Activated naive CD8-positive, alpha-beta T cell treated with anti-CD3 and anti-CD28 coated beads, Interleukin-2, amount 10 ng/mL, durations not matched to agents 7 days and 5 days (primary cell): ENCODE results near the gene AKAP14. TPM values are rescaled to one million over a fixed set of nuclear protein-coding genes. Genes with fewer than 3 reads are reported as not detected.
"Not testable (repeated sequence)": the region's sequence is repeated elsewhere in the genome, so short reads cannot be mapped to it uniquely, and the experiment has no call there.

ENCODE experiments used
- ATAC-seq: fragments of 150-1000 bp; cut with Tn5 transposase; one replicate; pipeline ENCODE4 v1.10.0; 2021; ENCODE audit warnings: low read depth, moderate library complexity
- POLR2A ChIA-PET: fragments of 350-600 bp; sonication (Branson Sonifier 250); formaldehyde crosslinking; loops from one replicate; lab custom pipeline; 2021; ENCODE audit warnings: antibody characterized with exemption; lab: Charles Lee
- DNase-seq: peaks from one replicate; pipeline ENCODE4 v3.0.0; 2021
- H3K27ac Mint-ChIP-seq: one replicate; pipeline ENCODE4 v1.8.0; 2022; ENCODE audit warnings: mild to moderate bottlenecking, mixed read lengths
- H3K27me3 Mint-ChIP-seq: one replicate; pipeline ENCODE4 v1.8.0; 2022; ENCODE audit warnings: mild to moderate bottlenecking, moderate library complexity, mixed read lengths
- H3K36me3 Mint-ChIP-seq: one replicate; pipeline ENCODE4 v1.8.0; 2021; ENCODE audit warnings: mild to moderate bottlenecking, mixed read lengths
- H3K4me1 Mint-ChIP-seq: one replicate; pipeline ENCODE4 v1.8.0; 2021; ENCODE audit warnings: mixed read lengths
- H3K4me3 Mint-ChIP-seq: one replicate; pipeline ENCODE4 v1.8.0; 2022; ENCODE audit warnings: mild to moderate bottlenecking, moderate library complexity, mixed read lengths
- H3K9me3 Mint-ChIP-seq: one replicate; pipeline ENCODE4 v1.8.0; 2021; ENCODE audit warnings: mixed read lengths
- total RNA-seq, 2 experiments: library from RNA; stranded (reverse); gene quantifications; one replicate each; pipeline ENCODE4 v1.2.3, GENCODE V29; 2021

Gene AKAP14
- total RNA-seq, 2 experiments from 2014 or later = not detected

DNA sequence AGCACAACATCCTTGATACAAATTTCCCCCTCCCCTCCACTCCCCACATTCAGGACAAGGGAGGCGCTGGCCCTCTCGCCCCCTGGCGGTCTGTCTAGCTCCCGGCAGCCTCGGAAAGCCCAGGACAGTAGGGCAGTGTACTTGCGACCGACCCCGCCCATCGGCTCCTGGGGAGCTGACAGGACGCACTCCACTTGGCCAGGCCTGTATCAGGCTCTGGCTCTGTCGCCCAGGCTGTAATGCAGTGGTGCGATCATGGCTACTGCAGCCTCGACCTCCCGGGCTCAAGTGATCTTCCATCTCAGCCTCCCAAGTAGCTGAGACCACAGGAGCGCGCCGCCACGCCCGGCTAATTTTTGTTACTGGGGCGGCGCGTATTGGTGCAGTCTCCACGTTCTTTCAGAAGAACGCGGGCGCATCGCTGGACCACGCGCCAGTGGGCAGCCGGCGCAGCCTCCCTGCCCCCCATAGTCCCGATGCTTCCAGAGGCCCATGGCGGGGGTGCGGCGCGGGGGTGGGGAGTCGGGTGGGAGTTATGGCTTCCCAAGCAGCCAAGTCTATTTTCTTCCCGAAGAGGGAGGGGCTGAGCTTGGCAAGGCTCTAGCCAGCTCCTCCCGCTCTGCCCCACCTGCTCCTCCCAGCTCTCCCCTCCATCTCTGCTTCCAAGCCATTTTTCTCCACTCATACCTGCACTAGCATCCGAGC lies 7.8 kb upstream of the AKAP14 start:
- Mint-ChIP-seq H3K27me3 (no peaks in the 10 kb centered on the region), H3K27ac (no peak overlapping the region), H3K4me3 (peak overlapping the region; percentile 52), H3K9me3 (no peaks in the 10 kb centered on the region), H3K4me1 (peaks cover 6% of the 10 kb centered on the region), H3K36me3 (no peaks in the 10 kb centered on the region)
- DNase-seq (peak; percentile 64), ATAC-seq (peak; percentile 61)
- POLR2A ChIA-PET = interaction anchor here (0.6 to 2.1 kb wide), 3 partner anchors 17 to 492 kb away, joined by 4 to 12 read pairs (median 5); partner anchors contain the start of gene RPL39

DNA sequence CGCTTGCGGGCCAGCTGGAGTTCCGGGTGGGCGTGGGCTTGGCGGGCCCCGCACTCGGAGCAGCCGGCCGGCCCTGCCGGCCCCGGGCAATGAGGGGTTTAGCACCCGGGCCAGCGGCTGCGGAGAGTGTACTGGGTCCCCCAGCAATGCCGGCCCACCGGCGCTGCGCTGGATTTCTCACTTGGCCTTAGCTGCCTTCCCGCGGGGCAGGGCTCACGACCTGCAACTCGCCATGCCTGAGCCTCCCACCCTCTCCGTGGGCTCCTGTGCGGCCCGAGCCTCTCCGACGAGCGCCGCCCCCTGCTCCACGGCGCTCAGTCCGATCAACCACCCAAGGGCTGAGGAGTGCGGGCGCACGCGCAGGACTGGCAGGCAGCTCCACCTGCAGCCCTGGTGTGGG lies 5.1 kb upstream of the AKAP14 start:
- H3K27me3 Mint-ChIP-seq, POLR2A ChIA-PET, DNase-seq, H3K4me1 Mint-ChIP-seq, H3K27ac Mint-ChIP-seq, H3K36me3 Mint-ChIP-seq, H3K4me3 Mint-ChIP-seq, H3K9me3 Mint-ChIP-seq, ATAC-seq: not testable (repeated sequence)

DNA sequence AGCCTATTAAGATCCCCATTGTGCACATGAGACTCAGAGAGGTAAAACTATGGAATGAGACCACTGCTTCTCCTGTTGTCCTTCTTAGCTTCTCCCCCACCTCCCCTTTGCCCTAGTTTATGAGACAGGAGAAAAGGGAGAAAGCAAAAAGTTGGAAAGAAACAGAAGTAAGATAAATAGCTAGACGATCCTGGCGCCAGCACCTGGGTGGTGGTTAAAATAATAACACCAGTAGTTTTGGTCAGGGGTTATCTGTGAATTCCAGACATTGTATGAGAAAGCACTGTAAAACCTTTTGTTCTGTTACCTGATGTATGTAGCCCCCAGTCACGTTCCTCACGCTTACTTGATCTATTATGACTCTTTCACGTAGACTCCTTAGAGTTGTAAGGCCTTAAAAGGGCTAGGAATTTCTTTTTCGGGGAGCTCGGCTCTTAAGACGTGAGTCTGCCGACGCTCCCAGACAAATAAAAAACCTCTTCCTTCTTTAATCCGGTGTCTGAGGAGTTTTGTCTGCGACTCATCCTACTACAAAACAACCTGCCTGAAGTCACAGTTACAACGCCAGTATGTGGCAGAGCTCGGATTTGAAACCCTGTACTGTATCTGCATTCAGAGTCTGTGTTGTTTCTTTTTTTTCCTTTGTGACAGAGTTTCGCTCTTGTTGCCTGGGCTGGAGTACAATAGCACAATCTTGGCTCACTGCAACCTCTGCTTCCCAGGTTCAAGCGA lies 3.6 kb upstream of the AKAP14 start:
- POLR2A ChIA-PET, DNase-seq, H3K4me1 Mint-ChIP-seq, H3K27ac Mint-ChIP-seq, H3K36me3 Mint-ChIP-seq, H3K4me3 Mint-ChIP-seq, H3K27me3 Mint-ChIP-seq, ATAC-seq, H3K9me3 Mint-ChIP-seq: not testable (repeated sequence)

DNA sequence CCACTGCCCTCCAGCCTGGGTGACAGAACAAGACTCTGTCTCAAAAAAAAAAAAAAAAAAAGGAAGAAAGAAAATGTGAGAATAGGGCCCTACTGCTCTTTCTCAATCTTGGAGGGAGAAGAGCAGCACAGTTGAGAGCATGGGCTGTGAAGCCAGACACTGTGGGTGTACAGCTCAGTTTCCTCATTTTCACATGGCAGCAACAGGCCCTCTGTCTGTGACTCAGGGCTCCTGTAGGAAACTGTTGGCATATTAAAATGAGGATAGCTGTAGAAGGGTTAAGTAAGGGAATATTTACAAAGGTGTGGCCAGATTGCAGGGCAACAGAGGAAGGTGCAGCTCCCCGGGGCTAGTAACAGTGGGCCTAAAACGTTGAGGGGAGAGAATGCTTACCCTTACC lies 3.4 kb downstream of the AKAP14 start:
- no peak for ATAC-seq
- H3K27me3 Mint-ChIP-seq = no peaks in the 10 kb centered on the region
- H3K36me3 Mint-ChIP-seq = no peaks in the 10 kb centered on the region
- POLR2A ChIA-PET = no interaction called here
- no peak overlapping the region for H3K4me3 Mint-ChIP-seq
- H3K4me1 Mint-ChIP-seq = peaks cover 5% of the 10 kb centered on the region
- no peaks in the 10 kb centered on the region for H3K9me3 Mint-ChIP-seq
- no peak overlapping the region for H3K27ac Mint-ChIP-seq
- DNase-seq = no peak

DNA sequence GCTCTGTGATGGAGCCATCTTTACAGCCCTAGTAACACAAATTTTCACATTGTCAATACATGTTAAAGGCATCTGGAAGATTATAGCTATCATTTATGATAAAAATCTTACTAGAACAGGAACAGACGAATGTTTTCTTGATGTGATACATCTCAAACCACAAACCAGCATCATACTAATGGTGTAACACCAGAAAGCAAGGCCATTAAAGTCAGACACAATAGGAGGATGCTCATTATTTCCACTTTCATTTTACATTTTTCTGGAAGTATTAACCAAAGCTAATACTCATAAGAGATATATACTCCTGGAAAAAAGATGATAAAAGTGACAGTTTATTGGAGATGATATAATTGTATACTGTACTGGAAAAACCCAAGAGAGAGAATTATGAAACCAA lies 5.3 kb downstream of the AKAP14 start:
- no peaks in the 10 kb centered on the region for H3K36me3 Mint-ChIP-seq
- H3K9me3 Mint-ChIP-seq = no peaks in the 10 kb centered on the region
- no peak for ATAC-seq
- POLR2A ChIA-PET = interaction anchor here (0.6 kb wide), 1 partner anchor 32 kb away, joined by 3 read pairs; no protein-coding TSS in a partner anchor
- DNase-seq = no peak
- no peak overlapping the region for H3K27ac Mint-ChIP-seq
- no peaks in the 10 kb centered on the region for H3K27me3 Mint-ChIP-seq
- no peak overlapping the region for H3K4me3 Mint-ChIP-seq
- H3K4me1 Mint-ChIP-seq = peaks cover 5% of the 10 kb centered on the region

GRCh38 chrX:119916310-119916709 lies 20.6 kb downstream of the AKAP14 start:
- no peak for ATAC-seq
- Mint-ChIP-seq H3K27me3 (no peaks in the 10 kb centered on the region), H3K4me1 (no peaks in the 10 kb centered on the region), H3K4me3 (no peak overlapping the region), H3K36me3 (peaks cover 2% of the 10 kb centered on the region), H3K9me3 (no peaks in the 10 kb centered on the region), H3K27ac (no peak overlapping the region)
- POLR2A ChIA-PET = no interaction called here
- no peak for DNase-seq

GRCh38 chrX:119917877-119918276 lies 22.2 kb downstream of the AKAP14 start:
- Mint-ChIP-seq H3K4me3 (no peak overlapping the region), H3K27ac (no peak overlapping the region), H3K9me3 (no peaks in the 10 kb centered on the region), H3K4me1 (no peaks in the 10 kb centered on the region), H3K27me3 (no peaks in the 10 kb centered on the region), H3K36me3 (peaks cover 2% of the 10 kb centered on the region)
- ATAC-seq (no peak), DNase-seq (no peak)
- POLR2A ChIA-PET = no interaction called here

- no peak overlapping the region for H3K4me3 Mint-ChIP-seq
- no peaks in the 10 kb centered on the region for H3K9me3 Mint-ChIP-seq
- ATAC-seq = no peak
- POLR2A ChIA-PET = no interaction called here
- H3K27me3 Mint-ChIP-seq = no peaks in the 10 kb centered on the region
- H3K4me1 Mint-ChIP-seq = no peaks in the 10 kb centered on the region
- H3K27ac Mint-ChIP-seq = no peak overlapping the region
- H3K36me3 Mint-ChIP-seq = peaks cover 2% of the 10 kb centered on the region
- DNase-seq = no peak
Measured at GRCh38 chrX:119919835-119920585, 24.3 kb downstream of the AKAP14 start.

DNA sequence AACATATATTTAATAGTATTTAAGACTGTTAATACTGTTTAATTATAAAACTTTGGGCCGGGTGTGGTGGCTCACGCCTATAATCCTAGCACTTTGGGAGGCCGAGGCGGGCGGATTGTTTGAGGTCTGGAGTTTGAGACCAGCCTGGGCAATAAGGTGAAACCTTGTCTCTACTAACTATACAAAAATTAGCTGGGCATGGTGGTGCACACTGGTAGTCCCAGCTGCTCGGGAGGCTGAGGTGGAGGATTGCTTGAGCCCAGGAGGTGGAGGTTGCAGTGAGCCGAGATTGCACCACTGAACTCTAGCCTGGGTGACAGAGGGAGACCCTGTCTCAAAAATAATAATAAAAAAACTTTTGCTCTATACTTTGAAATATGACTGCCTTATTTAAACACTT lies 26.7 kb downstream of the AKAP14 start:
- ATAC-seq, H3K9me3 Mint-ChIP-seq, H3K27ac Mint-ChIP-seq, H3K27me3 Mint-ChIP-seq, H3K4me3 Mint-ChIP-seq, DNase-seq, H3K4me1 Mint-ChIP-seq, POLR2A ChIA-PET, H3K36me3 Mint-ChIP-seq: not testable (repeated sequence)

GRCh38 chrX:119935215-119935874 lies 39.7 kb downstream of the AKAP14 start:
- POLR2A ChIA-PET = no interaction called here
- H3K4me1 Mint-ChIP-seq = no peaks in the 10 kb centered on the region

DNA sequence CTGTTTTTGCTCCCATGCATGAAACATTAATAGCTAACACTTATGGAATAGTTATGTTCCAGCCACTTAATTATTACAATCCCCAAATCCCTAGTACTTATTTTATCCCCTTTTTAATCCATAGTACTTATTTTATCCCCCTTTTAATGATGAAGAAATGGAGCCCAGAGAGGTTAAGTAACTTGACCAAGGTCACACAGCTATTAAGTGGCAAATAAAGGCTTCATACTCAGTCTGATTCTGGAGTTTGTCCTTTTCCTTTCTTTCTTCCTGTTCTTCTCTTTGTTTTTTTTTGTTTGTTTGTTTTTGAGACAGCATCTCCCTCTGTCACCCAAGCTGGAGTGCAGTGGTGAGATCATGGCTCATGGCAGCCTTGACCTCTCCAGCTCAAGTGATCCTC lies 45.6 kb downstream of the AKAP14 start:
- DNase-seq (no peak), ATAC-seq (no peak)
- no peaks in the 10 kb centered on the region for H3K27me3 Mint-ChIP-seq
- no peaks in the 10 kb centered on the region for H3K9me3 Mint-ChIP-seq
- peaks cover 1% of the 10 kb centered on the region for H3K36me3 Mint-ChIP-seq
- peaks cover 16% of the 10 kb centered on the region for H3K4me1 Mint-ChIP-seq
- no peak overlapping the region for H3K27ac Mint-ChIP-seq
- POLR2A ChIA-PET = no interaction called here
- H3K4me3 Mint-ChIP-seq = peak overlapping the region; percentile 100

More at GRCh38 chrX:119935215-119935874, 39.7 kb downstream of the AKAP14 start:
- Mint-ChIP-seq H3K4me3 (no peak overlapping the region), H3K27me3 (no peaks in the 10 kb centered on the region), H3K36me3 (peaks cover 6% of the 10 kb centered on the region), H3K27ac (no peak overlapping the region), H3K9me3 (no peaks in the 10 kb centered on the region)
- no peak for ATAC-seq
- no peak for DNase-seq

DNA sequence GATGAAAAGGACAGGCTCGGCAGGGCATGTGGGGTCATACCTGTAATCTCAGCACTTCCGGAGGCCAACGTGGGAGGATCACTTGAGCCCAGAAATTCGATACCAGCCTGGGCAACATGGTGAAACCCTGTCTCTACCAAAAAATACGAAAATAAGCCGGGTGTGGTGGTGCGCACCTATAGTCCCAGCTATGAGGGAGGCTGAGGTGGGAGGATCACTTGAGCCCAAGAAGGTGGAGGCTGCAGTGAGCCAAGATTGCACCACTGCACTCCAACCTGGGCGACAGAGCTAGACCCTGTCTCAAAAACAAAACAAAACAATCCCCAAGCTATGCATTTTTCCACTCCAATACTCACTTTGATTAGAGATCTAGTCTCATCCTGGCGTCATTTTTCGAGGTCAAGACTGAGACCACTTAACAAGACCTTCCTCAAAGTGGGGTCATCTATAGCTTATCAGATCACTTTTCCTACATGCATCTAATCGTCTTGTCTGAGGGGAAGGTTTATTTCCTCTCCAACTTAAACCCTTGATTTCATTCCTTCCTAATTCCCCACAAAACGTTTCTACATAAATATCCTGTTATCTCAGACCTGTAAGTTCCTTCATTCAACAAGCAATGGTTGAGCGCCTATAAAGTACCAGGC lies 46.6 kb downstream of the AKAP14 start:
- DNase-seq = no peak
- no peaks in the 10 kb centered on the region for H3K9me3 Mint-ChIP-seq
- peaks cover 1% of the 10 kb centered on the region for H3K36me3 Mint-ChIP-seq
- ATAC-seq = no peak
- POLR2A ChIA-PET = interaction anchor here (1.0 to 1.9 kb wide), 2 partner anchors 13 to 121 kb away, joined by 4 to 7 read pairs; no protein-coding TSS in a partner anchor
- H3K27ac Mint-ChIP-seq = peak overlapping the region; percentile 99
- peaks cover 16% of the 10 kb centered on the region for H3K4me1 Mint-ChIP-seq
- peak overlapping the region; percentile 100 for H3K4me3 Mint-ChIP-seq
- no peaks in the 10 kb centered on the region for H3K27me3 Mint-ChIP-seq
